Measurements from ENCODE around the gene MAP4K3.

MAP4K3 gene

GRCh38 chr2:39218391-39218790, 218.7 kb downstream of the MAP4K3 start:
- Histone ChIP-seq H3K4me3 (replicated peaks; ENCODE audit: low read depth, low read length) (no peak overlapping the region), H3K36me3 (ENCODE audit: control insufficient read depth, insufficient read depth, low read length) (no peaks in the 10 kb centered on the region), H3K27me3 (replicated peaks; ENCODE audit: control insufficient read depth, insufficient read depth, low read length) (no peaks in the 10 kb centered on the region)
- no peak for TF ChIP-seq CTCF (IDR thresholded peaks at IDR 0.05; ENCODE audit: insufficient read depth, low read length, poor library complexity, severe bottlenecking)
- DNase-seq (ENCODE audit: extremely low read depth, insufficient read length): no peak

- H3K27me3 ChIP-seq (replicated peaks; ENCODE audit: control insufficient read depth, insufficient read depth, low read length): no peaks in the 10 kb centered on the region
- TF ChIP-seq CTCF (IDR thresholded peaks at IDR 0.05; ENCODE audit: insufficient read depth, low read length, poor library complexity, severe bottlenecking): no peak
- H3K36me3 ChIP-seq (ENCODE audit: control insufficient read depth, insufficient read depth, low read length): no peaks in the 10 kb centered on the region
These were observed 219.9 kb downstream of the MAP4K3 start for GRCh38 chr2:39217192-39217550.

GRCh38 chr2:39216346-39217191, 220.5 kb downstream of the MAP4K3 start:
- no peak for DNase-seq (ENCODE audit: extremely low read depth, insufficient read length)
- no peak for TF ChIP-seq CTCF (IDR thresholded peaks at IDR 0.05; ENCODE audit: insufficient read depth, low read length, poor library complexity, severe bottlenecking)
- no peaks in the 10 kb centered on the region for H3K36me3 ChIP-seq (ENCODE audit: control insufficient read depth, insufficient read depth, low read length)
- no peaks in the 10 kb centered on the region for H3K27me3 ChIP-seq (replicated peaks; ENCODE audit: control insufficient read depth, insufficient read depth, low read length)
- H3K4me3 ChIP-seq (replicated peaks; ENCODE audit: low read depth, low read length): no peak overlapping the region

More at GRCh38 chr2:39217192-39217550, 219.9 kb downstream of the MAP4K3 start:
- H3K4me3 ChIP-seq (replicated peaks; ENCODE audit: low read depth, low read length): no peak overlapping the region
- DNase-seq (ENCODE audit: extremely low read depth, insufficient read length): no peak

- TF ChIP-seq CTCF (IDR thresholded peaks at IDR 0.05; ENCODE audit: insufficient read depth, low read length, poor library complexity, severe bottlenecking): no peak
- Histone ChIP-seq H3K4me3 (replicated peaks; ENCODE audit: low read depth, low read length) (no peak overlapping the region), H3K27me3 (replicated peaks; ENCODE audit: control insufficient read depth, insufficient read depth, low read length) (no peaks in the 10 kb centered on the region), H3K36me3 (ENCODE audit: control insufficient read depth, insufficient read depth, low read length) (no peaks in the 10 kb centered on the region)
- DNase-seq (ENCODE audit: extremely low read depth, insufficient read length): no peak
These were observed 221.5 kb downstream of the MAP4K3 start for GRCh38 chr2:39215545-39215944.

GRCh38 chr2:39213015-39213414, 224.1 kb downstream of the MAP4K3 start:
- Histone ChIP-seq H3K36me3 (ENCODE audit: control insufficient read depth, insufficient read depth, low read length) (no peaks in the 10 kb centered on the region), H3K27me3 (replicated peaks; ENCODE audit: control insufficient read depth, insufficient read depth, low read length) (no peaks in the 10 kb centered on the region), H3K4me3 (replicated peaks; ENCODE audit: low read depth, low read length) (no peak overlapping the region)
- TF ChIP-seq CTCF (IDR thresholded peaks at IDR 0.05; ENCODE audit: insufficient read depth, low read length, poor library complexity, severe bottlenecking): no peak
- no peak for DNase-seq (ENCODE audit: extremely low read depth, insufficient read length)
